ENCODE measurements around the gene FREM3.
"Not testable (repeated sequence)": the region's sequence is repeated elsewhere in the genome, so short reads cannot be mapped to it uniquely, and the experiment has no call there.

The FREM3 gene

DNA sequence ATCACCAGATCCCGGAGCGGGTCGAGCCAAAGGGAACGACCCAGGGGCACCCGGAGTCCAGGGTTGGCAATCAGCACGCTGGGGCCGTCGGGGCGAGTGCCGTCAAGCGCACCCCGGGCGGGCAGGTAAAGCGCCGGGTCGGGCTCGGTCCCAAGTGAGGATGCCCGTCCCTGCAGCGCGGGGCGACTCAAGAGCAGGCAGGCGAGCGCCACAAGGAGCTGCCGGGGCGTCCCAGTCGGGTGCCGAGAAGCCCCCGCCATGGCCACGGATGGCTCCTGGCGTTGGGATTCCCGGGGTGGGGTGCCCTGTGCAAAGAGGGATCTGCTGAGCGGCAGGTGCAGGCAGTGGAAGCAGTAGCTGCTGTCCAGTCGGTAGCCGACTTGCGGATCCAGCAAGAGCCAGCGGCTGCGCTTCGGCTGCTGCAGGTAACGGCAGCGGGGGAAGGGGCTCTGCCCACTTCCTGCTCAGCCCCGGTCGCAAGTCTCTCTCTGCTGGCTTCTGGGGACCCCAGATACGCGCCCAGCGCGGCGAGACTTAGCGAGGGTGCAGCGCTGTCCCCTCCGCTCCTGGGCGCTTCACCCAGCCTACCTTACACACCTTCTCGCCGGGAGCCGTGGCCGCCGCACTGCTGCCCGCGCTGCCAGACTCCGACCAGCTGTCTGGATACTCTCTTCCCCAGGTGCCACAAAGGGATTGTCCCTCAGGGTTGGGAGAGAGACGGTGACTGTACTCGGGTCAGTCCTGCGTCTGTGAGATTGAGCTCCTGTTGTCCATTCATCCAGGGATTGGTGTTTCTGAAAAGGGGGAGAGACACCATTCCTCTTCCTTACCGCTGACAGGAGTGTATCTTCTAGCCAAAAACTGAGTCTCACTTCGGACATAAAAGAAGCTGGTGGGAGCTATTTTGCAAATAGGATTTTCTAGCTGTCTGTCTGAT, at the start of gene FREM3:
Gene FREM3, minus strand, starts transcription at position 260 of the 937 bp plus-strand sequence. Its CDS starts 0 bp downstream, at position 260.
- DNase-seq = no peak

GRCh38 chr4:143745874-143746273, 45.4 kb upstream of the FREM3 start:
- DNase-seq = no peak

GRCh38 chr4:143743591-143743990, 43.1 kb upstream of the FREM3 start:
- DNase-seq = no peak

DNA sequence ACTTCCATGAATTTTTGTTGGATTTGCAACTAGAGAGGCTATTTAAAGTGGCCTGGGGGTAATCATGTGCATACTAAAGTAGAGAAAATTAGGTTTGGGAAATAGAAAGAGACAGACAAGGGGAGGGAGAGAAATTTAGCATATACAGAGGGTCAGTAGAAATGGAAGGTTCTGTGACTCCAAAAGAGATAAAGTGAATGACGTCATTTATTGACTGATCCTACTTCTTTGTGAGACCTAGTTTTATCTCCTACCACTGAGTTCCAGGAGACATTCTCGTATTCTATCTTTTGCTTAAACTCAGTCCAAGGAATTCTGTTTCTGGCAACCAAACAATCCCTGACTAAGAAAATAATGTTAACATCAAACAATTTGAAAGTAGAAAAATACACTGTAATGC, 42.4 kb upstream of the FREM3 start:
- DNase-seq = no peak

DNA sequence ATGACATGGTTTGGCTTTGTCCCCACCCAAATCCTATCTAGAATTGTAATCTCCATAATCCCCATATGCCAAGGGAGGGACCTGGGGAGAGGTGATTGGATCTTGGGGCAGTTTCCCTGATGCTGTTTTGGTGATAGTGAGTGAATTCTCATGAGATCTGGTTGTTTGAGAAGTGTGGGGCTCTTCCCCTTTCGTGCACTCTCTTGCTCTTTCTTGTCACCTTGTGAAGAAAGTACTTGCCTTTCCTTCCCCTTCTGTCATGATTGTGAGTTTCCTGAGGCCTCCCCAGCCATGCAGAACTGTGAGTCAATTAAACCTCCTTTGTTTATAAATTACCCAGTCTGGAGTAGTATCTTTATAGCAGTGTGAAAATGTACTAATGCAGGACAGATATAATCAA, 36.4 kb upstream of the FREM3 start:
- DNase-seq = no peak

GRCh38 chr4:143736061-143736460, 35.6 kb upstream of the FREM3 start:
- not testable (repeated sequence) for DNase-seq

DNA sequence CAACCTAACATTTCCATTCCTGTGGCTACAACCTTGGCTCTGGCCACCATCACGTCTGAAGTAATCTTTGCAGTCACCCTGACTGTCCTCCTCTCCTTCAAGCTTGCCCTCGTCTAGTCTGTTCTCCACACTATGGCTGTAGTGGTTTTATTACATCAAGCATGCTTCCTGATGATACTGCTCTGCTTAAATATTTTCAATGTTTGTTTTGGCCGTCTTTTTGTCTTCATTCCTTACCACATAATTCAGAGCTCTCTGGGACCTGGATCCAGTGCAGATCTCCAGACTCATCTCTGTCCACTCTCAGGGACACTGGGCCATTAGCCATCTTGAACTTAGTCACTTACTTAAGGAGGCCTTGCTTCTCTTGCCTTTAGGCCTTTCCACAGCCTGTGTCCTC, 27.7 kb upstream of the FREM3 start:
- DNase-seq = no peak

GRCh38 chr4:143726714-143727113, 26.2 kb upstream of the FREM3 start:
- DNase-seq = no peak

DNA sequence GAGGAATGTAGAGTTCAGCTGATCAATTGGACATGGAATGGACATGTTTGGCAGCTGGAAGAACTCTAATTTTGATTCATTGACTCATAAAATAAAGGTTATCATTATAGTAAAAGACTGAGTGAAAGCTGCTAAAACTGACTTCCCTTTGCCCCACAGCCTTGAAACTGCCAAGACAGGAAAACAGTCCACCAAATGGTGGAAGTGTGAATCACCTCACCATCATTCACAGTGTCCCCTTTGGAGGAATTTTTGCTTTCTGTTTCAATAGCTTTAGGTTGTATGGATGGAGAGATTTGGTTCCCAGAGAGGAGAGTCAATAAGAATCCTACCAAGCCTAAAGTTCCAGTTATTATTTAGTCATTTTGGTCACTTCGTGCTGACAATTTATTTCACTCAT, 20.8 kb upstream of the FREM3 start:
- no peak for DNase-seq

DNA sequence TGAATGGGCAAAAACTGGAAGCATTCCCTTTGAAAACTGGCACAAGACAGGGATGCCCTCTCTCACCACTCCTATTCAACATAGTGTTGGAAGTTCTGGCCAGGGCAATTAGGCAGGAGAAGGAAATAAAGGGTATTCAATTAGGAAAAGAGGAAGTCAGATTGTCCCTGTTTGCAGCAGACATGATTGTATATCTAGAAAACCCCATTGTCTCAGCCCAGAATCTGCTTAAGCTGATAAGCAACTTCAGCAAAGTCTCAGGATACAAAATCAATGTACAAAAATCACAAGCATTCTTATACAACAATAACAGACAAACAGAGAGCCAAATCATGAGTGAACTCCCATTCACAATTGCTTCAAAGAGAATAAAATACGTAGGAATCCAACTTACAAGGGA, 18.3 kb upstream of the FREM3 start:
- not testable (repeated sequence) for DNase-seq

- DNase-seq = no peak
Measured at GRCh38 chr4:143713955-143714625, 13.6 kb upstream of the FREM3 start.

GRCh38 chr4:143713553-143713952, 13.1 kb upstream of the FREM3 start:
- DNase-seq = no peak

DNA sequence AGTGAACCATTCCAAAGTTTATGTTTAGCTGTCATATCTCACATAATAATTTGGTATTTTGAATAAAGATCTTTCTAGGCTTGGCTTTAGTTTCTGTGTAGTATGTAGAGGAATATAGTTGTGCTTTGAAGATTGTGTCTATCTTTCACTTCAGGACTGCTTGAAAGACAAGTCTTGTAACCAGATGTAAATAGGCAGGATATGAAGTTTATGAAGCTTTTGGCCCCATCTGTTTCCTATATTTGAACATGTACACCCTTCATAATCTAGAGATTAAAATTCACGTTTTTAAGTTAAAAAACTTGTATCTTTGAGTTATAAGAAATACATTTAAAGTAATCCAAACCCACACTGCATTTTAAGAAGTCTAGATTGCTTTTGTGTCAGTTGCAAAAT, 11.7 kb upstream of the FREM3 start:
- DNase-seq = no peak

DNA sequence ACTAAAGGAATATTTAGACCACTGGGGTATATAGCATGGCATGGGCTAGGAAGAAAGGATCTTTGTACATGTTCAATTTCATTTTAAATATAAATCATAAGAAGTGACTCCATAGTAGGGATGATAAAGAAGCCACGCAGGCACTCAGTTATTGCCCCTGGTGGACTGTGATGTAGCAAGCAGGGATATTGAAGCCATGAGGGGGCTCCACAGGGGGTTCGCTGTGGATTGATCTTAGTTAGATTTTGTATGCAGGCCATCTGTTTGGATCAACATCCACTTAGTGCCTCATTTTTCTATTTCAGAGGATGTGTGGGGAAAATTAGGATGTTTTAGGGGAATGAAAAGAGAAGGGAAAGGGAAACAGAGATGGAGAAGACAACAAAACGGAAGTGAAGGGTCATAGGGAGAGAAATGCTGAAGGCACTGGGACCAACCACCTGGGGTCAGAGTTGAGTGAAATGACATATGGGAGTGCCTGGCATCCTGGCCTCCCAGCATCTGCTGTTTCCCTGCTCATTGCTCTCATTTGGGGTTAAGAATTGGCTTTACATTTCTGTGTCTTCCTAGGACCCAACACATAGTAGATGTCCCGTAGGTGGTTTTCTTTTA, 11.2 kb upstream of the FREM3 start:
- no peak for DNase-seq

GRCh38 chr4:143701365-143701764, 890 bp upstream of the FREM3 start:
- DNase-seq = no peak

DNA sequence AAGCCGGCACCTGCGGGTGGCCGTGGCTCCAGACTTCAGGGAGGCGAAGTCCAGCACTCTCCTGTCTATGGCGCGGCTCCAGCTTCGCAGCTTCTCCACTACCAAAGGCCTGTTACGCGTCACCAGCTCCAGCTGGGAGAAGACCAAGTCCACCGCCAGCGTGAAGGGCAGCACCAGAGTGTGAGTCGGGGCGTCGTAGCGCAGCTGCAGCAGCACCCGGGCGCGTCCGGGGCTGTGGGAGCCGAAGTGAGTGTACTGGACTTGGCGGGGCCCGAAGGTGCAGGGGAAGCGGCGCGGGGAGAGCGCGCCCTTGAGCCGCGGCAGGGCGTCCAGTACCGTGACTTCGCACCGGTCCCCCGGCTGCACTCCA, 444 bp downstream of the FREM3 start:
- no peak for DNase-seq

DNA sequence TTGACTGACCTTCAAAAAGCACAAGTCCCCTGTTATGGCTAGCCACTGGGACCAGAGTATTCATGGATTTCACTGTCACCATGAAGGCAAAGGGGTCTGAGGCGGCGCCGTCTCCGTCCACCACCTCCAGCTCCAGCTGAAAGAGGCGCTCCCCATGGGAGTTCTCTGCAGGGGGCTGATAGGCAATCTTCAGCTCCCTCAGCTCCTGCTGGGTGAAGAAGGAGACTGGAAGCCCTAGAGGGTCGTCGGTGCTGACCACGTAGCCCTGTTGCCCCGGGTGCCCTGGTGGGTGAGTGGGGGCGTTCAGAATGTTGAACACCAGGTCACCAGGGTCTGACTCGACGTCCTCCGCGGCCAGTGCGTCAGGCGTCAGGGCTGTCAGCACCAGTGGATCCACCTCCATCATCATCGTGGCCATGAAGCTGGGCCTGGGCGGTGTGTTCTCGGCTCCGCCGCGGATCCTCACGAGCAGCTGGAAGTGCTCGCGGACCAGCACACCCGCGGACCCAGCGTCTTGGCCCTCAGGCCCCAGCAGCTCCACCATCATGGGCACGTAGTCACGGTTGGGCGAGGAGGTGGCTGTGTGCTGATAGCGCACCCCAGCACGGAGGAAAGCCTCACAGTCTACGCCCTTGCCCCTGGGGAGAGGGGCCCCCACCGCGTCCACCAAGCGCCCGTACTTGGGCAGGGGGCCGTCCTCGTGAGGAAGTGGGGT, 987 bp downstream of the FREM3 start:
- no peak for DNase-seq

- no peak for DNase-seq
Measured at GRCh38 chr4:143693856-143694255, 6.6 kb downstream of the FREM3 start.

- no peak for DNase-seq
Measured at GRCh38 chr4:143692241-143692640, 8.2 kb downstream of the FREM3 start.

- no peak for DNase-seq
Measured at GRCh38 chr4:143679434-143679833, 21.0 kb downstream of the FREM3 start.

DNA sequence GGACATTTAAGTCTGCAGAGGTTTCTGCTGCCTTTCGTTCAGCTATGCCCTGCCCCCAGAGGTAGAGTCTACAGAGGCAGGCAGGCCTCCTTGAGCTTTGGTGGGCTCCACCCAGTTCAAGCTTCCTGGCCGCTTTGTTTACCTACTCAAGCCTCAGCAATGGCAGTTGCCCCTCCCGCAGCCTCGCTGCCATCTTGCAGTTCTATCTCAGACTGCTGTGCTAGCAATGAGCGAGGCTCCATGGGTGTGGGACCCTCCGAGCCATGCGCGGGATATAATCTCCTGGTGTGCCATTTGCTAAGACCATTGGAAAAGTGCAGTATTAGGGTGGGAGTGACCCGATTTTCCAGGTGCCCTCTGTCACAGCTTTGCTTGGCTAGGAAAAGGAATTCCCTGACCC, 26.8 kb downstream of the FREM3 start:
- DNase-seq = not testable (repeated sequence)

DNA sequence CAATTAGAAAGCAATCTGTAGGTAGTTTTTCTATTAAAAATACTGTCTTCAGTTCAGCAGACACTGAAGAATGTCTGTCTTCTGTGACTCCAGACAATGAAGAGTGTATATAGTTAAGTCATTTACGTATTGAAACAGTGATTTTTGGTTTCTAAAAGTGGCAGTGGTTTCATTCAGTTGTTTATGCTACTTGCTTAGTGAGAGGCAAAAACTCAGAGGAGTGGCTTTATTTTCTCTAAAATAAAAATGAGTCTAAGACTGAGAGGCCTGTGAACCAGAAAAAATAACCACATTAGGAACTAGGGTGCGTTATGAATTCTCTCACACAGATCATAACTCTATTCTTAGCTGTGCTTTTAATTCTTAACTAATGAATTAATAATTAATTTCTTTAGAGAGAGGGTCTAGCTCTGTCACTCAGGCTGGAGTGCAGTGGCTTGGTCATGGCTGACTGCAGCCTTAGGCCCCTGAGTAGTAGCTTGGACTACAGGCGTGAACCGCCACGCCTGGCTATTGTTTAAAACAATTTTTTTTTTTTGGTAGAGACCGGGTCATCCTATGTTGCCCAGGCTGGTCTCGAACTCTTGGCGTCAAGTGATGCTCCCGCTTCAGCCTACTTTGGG, 31.4 kb downstream of the FREM3 start:
- no peak for DNase-seq

- DNase-seq = no peak
Measured at GRCh38 chr4:143667461-143667860, 33.0 kb downstream of the FREM3 start.

All from NCI-H2107 (cell line).